Measurements from ENCODE around the gene KRTAP21-3.
"Not testable (repeated sequence)": the region's sequence is repeated elsewhere in the genome, so short reads cannot be mapped to it uniquely, and the experiment has no call there.

Gene KRTAP21-3, protein sequence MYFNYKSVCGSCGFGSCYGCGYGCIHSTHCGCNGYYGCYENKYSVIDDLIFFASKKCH

GRCh38 chr21:30718239-30718909 is at the start of gene KRTAP21-3:
KRTAP21-3 (minus strand) TSS chr21:30718777; CDS start chr21:30718759, 18 bp downstream.
- peak in 1 of 2 experiments; percentile 11 for DNase-seq

DNA sequence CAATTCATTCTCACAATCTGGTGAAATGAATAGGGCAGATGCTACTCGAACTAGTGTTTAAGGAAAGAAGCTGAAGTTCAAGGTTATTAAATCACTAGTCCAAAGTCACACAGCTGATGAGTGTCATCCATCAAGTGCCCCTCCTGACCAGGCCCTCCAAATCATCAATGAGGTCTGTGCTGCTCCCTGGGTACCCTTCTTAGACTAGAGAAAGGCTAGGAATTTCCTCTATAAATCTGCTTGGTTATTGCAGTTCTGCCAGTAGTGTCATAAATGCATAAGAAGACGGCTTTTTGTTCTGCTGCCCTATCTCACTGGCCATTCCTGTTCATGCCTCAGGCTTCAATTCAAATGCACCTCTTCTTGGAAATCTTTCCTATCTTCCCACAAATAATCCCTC is 42.2 kb upstream of the KRTAP21-3 start:
- DNase-seq: no peak

- DNase-seq: no peak
Observed at GRCh38 chr21:30758306-30758705, 39.7 kb upstream of the KRTAP21-3 start.

GRCh38 chr21:30755328-30755727 is 36.8 kb upstream of the KRTAP21-3 start, which contains the start of gene KRTAP21-1:
KRTAP21-1 (minus strand) TSS chr21:30755428; CDS start chr21:30755378, 50 bp downstream.
- not testable (repeated sequence) for DNase-seq

DNA sequence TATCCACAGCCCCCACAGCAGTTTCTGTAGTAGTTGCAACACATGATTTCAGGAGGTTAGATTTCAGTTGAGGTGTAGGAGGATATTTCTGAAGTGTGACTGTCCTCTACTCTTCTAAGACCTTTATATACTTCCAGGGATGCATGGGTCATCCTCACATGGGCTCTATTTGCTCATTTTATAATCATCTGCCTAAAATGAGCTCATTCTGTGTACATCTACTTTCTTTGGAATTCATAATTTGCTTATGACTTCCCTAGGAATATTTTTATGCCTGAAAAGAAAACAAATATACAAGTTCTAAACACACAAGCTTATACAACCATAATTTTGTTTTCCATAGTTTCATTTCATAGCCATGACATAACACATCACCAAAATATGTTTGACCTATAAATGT is 28.6 kb upstream of the KRTAP21-3 start, which contains the start of gene KRTAP21-2:
Gene KRTAP21-2 (minus strand): TSS at position 101 of the 400 bp plus-strand sequence. CDS start 57 bp downstream, at position 44.
- no peak for DNase-seq

- no peak for DNase-seq
Observed at GRCh38 chr21:30740462-30740861, 21.9 kb upstream of the KRTAP21-3 start.

DNA sequence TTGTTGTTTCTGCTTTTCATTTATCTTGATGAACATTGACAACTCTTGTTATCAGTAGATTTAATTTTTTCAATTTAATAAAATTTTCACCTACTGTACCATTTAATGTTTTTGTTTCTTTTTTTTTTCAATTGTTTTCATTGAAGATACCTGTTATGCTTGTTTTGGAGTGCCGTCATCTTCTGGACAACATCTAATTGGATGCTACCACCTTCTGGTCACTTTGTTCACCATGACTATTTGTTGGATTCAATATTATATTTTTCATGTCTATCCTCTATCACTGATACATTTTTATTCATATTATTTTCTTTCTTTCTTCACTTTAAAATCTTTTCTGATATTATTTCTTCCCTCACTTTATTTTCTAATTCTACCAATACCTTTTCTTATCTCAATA is 14.4 kb upstream of the KRTAP21-3 start:
- DNase-seq: no peak

DNA sequence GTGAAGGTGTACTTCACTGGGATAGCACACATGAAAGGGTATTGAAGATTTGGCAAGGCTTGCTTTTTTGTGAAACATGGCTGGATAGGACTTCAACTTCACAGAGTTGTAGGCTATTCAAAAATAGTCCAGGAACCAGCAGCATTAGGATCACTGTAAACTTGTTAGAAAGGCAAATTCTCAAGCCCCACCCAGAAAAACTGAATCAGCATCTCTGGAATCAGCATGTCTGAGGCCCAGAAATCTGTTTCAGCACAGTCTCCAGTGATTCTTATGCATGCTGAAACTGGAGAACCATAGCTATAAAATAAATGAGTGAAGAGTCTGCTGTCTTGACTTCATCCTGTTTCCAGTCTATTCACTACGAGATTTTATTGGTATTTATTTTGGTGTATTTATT is 8.1 kb upstream of the KRTAP21-3 start:
- DNase-seq: no peak

DNA sequence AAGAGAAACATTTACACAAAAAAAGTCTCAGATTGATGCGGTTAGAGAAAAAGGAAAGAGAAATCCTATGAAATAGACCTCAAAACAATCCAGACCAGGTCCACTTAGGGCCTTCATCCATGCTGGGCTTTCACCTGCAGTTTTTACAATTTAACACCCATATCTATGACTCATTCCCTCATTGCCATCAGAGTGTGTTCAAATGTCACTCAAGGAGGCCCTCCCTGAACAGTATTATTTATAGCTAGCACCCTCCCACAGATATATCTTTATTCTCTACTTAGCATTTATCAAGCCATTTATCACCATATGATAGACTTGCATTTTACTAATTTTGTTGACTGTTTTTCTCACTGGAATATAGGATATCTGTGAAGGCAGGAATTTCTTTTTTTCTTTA is 824 bp upstream of the KRTAP21-3 start:
- no peak for DNase-seq

- no peak for DNase-seq
Observed at GRCh38 chr21:30717105-30717504, 1.5 kb downstream of the KRTAP21-3 start.

- no peak for DNase-seq
Observed at GRCh38 chr21:30714946-30715345, 3.6 kb downstream of the KRTAP21-3 start.

- no peak for DNase-seq
Observed at GRCh38 chr21:30714456-30714855, 4.1 kb downstream of the KRTAP21-3 start.

GRCh38 chr21:30713766-30714165 is 4.8 kb downstream of the KRTAP21-3 start:
- no peak for DNase-seq

- DNase-seq: peak; percentile 7 to 44
Observed at GRCh38 chr21:30710499-30710898, 8.1 kb downstream of the KRTAP21-3 start.

- DNase-seq: no peak
Observed at GRCh38 chr21:30707409-30707808, 11.2 kb downstream of the KRTAP21-3 start.

DNA sequence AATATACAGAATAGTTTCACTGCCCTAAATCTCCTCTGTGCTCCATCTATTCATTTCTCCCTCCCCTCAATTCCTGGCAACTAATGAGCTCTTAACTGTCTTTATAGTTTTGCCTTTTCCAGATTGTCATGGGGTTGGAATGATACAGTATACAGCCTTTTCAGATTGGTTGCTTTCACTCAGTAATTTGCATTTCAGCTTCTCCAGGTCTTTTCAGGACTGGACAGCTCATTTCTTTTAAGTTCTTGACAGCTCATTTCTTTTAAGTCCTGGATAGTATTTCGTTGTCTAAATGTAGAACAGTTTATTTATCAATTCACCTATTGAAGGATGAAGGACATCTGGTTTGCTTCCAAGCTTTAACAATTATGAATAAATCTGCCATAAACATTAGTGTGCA is 22.6 kb downstream of the KRTAP21-3 start:
- no peak for DNase-seq

DNA sequence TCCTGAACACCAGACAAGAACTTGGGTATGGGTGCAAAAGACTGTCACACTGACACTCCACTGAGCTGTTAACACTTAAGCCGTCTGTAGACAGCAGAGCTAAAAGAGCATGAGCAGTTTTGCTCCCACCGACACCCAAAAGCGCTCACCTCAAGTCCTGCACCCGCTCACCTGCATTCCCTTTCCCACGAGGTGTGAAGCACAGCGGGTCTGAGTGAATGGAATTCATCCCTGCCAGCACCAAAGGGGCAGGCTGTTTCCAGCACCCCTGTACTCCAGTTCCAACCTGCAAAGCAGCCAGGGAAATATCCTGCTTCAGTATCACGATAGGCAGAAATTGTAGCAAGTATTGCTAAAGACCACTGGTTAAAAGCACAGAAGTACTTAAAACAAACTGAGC is 28.8 kb downstream of the KRTAP21-3 start:
- no peak for DNase-seq

DNA sequence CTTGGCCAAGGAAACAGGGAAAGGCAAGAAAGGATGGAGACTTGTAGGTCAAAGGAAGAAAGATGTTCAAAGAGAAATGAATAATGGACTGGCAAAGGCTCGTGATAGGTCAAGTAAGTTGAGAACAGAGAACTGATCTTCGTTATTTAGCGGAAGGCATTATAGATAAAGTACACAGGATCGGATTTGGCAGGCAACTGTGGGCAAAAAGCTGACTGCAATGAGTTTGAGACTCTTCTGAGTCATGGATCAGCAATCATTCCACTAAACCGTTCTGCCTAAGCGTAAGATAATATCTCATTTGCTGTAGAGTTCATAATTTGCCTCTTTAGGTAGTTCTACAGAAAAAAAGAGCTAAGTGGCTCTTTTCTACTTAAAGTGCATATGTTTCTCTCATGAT is 34.1 kb downstream of the KRTAP21-3 start:
- no peak for DNase-seq

DNA sequence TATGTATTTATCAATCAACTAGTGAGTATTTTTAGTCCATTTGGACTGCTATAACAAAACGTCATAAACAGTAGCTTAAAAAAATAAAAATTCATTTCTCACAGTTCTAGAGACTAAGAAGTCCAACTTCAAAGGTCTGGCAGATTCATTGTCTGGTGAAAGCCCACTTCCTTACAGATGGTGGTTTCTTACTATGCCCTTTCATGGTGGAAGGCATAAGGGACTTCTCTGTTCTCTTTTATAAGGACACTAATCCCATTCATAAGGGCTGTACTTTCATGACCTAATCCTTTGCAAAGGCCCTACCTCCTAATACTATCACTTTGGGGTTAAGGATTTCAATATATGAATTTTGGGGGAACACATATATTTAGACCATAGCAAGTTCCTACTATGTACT is 38.0 kb downstream of the KRTAP21-3 start:
- no peak for DNase-seq

DNA sequence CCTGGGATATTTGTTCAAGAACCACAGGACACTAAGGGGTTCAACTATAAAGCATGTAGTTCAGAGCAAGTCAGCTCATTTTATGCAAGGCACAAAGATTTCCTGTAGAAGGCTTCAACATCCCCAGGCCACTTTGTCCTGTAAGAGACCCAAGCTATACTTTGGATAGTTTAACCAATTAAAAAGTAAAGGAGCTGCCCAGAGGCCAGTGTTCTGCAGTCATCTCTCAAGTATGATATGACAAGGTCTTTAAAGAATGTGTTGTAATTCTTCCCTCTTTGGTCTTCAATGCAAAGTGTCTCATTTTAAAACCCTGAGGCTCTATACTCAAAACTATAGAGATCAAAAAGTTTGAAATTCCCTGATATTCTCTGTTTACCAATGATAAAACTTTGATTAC is 41.8 kb downstream of the KRTAP21-3 start:
- no peak for DNase-seq

DNA sequence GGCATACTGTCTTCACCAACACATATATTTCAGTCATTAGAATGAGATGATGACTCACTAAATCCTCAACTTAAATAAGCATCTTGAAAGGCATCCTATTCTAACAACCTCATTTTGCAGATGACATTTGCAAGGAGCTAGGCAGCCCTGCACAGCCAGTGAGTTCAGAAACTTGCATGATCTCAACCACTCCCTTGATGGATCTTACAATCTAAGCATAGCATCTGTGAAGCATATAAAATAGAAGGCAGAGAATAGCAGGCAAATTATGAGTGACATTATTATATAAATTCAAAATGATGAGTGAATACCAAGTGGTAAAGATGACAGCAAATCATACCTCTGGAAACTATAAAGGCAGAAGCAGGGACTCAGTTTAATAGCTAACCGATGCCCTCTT is 44.3 kb downstream of the KRTAP21-3 start:
- DNase-seq: no peak

- DNase-seq: no peak
Observed at GRCh38 chr21:30672985-30673650, 45.5 kb downstream of the KRTAP21-3 start.

DNA sequence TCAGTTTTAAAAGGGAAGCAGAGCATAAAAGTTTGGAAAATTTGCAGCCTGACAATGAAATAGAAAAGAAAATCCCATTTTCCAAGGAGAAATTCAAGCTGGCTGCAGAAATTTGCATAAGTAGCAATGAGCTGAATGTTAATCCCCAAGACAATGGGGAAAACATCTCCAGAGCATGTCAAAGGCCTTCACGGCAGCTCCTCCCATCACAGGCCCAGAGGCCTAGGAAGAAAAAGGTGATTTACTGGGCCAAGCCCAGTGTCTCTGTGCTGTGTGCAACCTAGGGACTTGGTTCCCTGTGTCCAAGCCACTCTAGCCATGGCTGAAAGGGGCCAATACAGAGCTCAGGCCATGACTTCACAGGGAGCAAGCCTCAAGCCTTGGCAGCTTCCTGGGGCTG is 49.8 kb downstream of the KRTAP21-3 start:
- DNase-seq: no peak
